GM12864 (cell line): ENCODE data around the gene ARRDC3.

Source experiments
- DNase-seq: peaks from one replicate; pipeline ENCODE4 v3.0.0-alpha.2; 2011; ENCODE audit warnings: low read depth
- H3K4me3 ChIP-seq: 2 replicates; pipeline ENCODE4 v1.5.1; 2011; ENCODE audit warnings: mild to moderate bottlenecking, low read depth, low read length, control low read depth
- CTCF ChIP-seq: IDR thresholded peaks from 2 replicates; pipeline ENCODE4 v1.5.1; 2011; ENCODE audit warnings: low read depth, mild to moderate bottlenecking, moderate library complexity, low read length, control low read depth, inconsistent platforms; ENCODE audit errors: missing control alignments

ARRDC3 gene

DNA sequence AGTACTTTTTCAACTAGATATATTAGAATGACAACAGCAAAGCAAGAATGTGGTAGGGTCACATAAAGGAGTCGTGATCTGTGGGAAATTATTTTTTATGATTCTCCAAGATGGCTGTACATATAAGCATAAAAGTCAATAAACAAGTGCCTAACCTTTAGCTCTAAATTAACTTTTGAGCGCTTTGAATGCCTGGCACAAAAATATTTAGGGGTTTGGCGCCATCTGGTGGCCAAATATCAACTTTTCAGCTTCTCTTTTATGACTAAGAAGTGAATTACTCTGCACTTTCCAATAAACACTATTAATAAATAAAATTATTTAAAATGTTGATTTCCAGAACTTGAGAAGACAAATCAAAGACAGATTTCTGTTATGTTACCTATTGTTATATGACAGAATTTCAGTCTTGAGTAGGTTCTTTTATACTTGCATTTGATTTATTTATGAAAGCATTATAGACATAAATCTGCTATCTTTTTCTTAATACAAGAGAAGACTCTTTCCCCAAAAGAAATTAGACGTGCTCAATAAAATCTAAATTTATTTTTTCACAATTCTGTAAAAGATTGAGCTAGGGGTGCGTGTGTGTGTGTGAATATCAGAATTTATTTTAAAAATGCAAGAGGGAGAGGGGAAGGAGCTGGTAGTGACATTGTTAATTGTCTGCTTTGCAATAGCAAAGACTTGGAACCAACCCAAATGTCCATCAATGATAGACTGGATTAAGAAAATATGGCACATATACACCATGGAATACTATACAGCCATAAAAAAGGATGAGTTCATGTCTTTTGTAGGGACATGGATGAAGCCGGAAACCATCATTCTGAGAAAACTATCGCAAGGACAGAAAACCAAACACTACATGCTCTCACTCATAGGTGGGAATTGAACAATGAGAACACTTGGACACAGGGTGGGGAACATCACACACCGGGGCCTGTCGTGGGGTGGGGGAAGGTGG is 36.7 kb upstream of the ARRDC3 start:
- no peak overlapping the region for H3K4me3 ChIP-seq
- peak; percentile 25 for DNase-seq
- TF ChIP-seq CTCF, result peak; percentile 47

DNA sequence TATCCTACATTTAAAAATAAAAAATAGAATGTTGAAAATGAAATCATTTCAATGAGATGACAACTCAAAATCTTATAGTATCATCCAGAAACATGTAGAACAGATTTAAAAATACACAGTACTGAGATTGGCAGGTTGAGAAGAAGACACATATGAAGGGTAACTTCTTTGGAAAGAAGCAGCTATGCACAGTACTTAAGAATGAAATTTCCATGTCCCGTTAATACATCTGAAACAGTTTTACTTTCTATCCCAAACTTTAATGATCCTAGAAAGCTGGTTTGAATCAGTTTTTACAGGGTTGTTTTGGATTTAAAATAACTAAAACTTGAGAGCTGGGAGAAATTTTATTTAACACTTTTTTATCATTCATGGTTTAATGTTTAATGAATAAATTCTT is 36.0 kb upstream of the ARRDC3 start:
- H3K4me3 ChIP-seq, result no peak overlapping the region
- DNase-seq, result no peak
- no peak for TF ChIP-seq CTCF

DNA sequence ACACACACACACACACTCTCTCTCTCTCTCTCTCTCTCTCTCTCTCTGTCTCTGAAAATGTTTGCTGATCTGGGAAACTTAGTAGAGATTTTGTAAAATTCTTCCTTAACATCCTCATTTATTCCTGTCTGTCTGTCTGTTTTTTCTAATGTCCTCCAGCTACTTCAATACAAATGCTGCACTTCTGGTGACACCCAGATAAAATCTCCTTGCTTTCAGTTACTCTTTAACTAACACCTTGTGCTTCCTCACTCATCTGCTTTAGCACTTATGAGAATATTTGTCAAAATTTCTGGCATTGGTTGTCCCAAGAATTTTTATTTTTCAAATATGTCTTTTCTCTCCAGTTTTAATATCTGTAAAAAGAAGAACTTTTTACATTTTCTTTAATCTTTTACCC is 35.0 kb upstream of the ARRDC3 start:
- no peak for DNase-seq
- H3K4me3 ChIP-seq, result no peak overlapping the region
- TF ChIP-seq CTCF, result no peak

DNA sequence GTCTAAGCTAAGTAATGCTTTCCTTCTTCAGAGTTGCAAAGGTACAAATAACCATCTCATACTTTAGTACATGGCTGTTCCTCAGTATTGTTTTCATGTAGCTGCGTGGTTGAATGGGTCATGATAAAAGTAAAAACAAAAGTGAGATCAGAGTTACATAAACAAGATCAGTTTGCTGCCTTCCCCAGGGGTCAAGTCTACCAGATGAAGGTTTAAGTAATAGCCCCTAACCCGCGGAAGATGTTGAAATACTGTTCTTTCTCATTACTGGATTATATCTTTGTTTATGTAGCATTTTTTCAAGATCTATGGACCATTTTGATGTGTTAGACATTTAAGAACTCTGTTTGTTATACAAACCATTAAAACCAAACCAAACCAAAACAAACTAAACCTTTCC is 34.1 kb upstream of the ARRDC3 start:
- DNase-seq, result no peak
- no peak for TF ChIP-seq CTCF
- H3K4me3 ChIP-seq, result no peak overlapping the region

- no peak for TF ChIP-seq CTCF
- no peak overlapping the region for H3K4me3 ChIP-seq
- DNase-seq, result no peak
Observed at GRCh38 chr5:91416491-91416890, 33.4 kb upstream of the ARRDC3 start.

DNA sequence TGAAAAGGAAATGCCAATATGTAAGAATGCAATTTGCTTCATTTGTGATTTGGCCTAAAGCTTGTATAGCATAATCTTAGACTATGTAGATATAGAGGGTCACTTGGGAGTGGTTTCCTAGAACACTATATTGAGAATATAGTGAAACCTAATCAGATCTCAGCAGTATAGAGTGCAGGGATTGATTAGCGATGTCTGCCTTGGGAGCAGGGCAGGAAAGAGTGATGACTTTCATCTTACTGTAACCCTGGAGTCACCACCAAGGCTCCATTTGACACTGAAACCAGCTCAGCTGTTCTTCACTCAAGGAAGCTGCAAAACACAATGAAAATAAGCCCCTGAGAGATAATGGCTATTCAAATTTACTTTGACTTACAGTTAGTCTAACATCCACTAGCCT is 26.2 kb upstream of the ARRDC3 start:
- no peak overlapping the region for H3K4me3 ChIP-seq
- TF ChIP-seq CTCF, result no peak
- DNase-seq, result no peak

DNA sequence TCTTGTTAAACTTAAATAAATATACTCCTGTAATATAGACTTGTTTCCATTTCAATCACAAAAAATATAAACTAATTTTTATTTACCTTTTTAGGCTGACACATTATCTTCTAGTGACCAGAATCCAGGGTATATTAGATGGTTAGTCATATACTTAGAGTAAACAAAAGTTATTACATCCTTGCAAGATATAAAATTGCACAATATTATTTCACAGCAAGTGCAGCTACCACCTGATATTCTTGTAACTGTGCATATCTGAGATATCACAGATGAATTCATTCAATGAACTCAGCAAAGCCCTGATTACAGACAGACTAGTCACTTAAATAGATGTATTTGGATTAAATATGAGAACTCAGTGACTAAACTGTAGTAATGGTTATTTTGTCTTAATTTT is 25.6 kb upstream of the ARRDC3 start:
- no peak for TF ChIP-seq CTCF
- no peak overlapping the region for H3K4me3 ChIP-seq
- DNase-seq, result no peak
